Fibroblast of peridontal ligament (primary cell): ENCODE measurements around the gene PALLD.
A peak's percentile ranks its signal among the peaks of the same experiment; 100 is the strongest.

Experiments
- DNase-seq: peaks from one replicate; pipeline ENCODE4 v3.0.0-alpha.2; 2010; ENCODE audit errors: extremely low read depth

Gene PALLD

GRCh38 chr4:168702581-168703087, 205.8 kb downstream of the PALLD start:
- peak; percentile 56 for DNase-seq

- no peak for DNase-seq
Observed at GRCh38 chr4:168705121-168705520, 208.3 kb downstream of the PALLD start.

- DNase-seq, result peak; percentile 50
Observed at GRCh38 chr4:168707205-168707604, 210.4 kb downstream of the PALLD start.

- DNase-seq, result no peak
Observed at GRCh38 chr4:168708108-168708507, 211.3 kb downstream of the PALLD start.

GRCh38 chr4:168710353-168710946, 213.6 kb downstream of the PALLD start:
- peak; percentile 87 for DNase-seq

GRCh38 chr4:168711197-168712140, 214.6 kb downstream of the PALLD start:
- DNase-seq, result peak; percentile 72

- DNase-seq, result no peak
Observed at GRCh38 chr4:168712316-168712890, 215.6 kb downstream of the PALLD start.

GRCh38 chr4:168713253-168713652, 216.4 kb downstream of the PALLD start:
- no peak for DNase-seq

GRCh38 chr4:168715896-168716295, 219.0 kb downstream of the PALLD start:
- no peak for DNase-seq

GRCh38 chr4:168716406-168717129, 219.7 kb downstream of the PALLD start:
- no peak for DNase-seq

GRCh38 chr4:168717847-168718246, 221.0 kb downstream of the PALLD start:
- no peak for DNase-seq

GRCh38 chr4:168719725-168720124, 222.9 kb downstream of the PALLD start:
- DNase-seq, result no peak

GRCh38 chr4:168720396-168720900, 223.6 kb downstream of the PALLD start:
- DNase-seq, result no peak

- DNase-seq, result no peak
Observed at GRCh38 chr4:168722391-168722790, 225.5 kb downstream of the PALLD start.

- DNase-seq, result no peak
Observed at GRCh38 chr4:168723020-168723419, 226.2 kb downstream of the PALLD start.

- DNase-seq, result peak; percentile 71
Observed at GRCh38 chr4:168723569-168723968, 226.7 kb downstream of the PALLD start.

- no peak for DNase-seq
Observed at GRCh38 chr4:168724243-168724642, 227.4 kb downstream of the PALLD start.

GRCh38 chr4:168724686-168725411, 228.0 kb downstream of the PALLD start:
- DNase-seq, result peak; percentile 80

GRCh38 chr4:168725930-168726329, 229.1 kb downstream of the PALLD start:
- DNase-seq, result no peak

GRCh38 chr4:168727181-168727580, 230.3 kb downstream of the PALLD start:
- peak; percentile 43 for DNase-seq
